Urinary bladder (tissue), 4 donors: ENCODE results near the gene GTF2F2. TPM values are rescaled to one million over a fixed set of nuclear protein-coding genes. Genes with fewer than 3 reads are reported as not detected.

Experiments
- DNase-seq: peaks from one replicate; pipeline ENCODE4 v3.0.0-alpha.2; 2015; ENCODE audit errors: extremely low spot score
- H3K27ac ChIP-seq: one replicate; pipeline ENCODE4 v1.5.1; 2013; ENCODE audit warnings: low read depth, mild to moderate bottlenecking, moderate library complexity
- H3K36me3 ChIP-seq: one replicate; pipeline ENCODE4 v1.6.1; 2013; ENCODE audit warnings: mild to moderate bottlenecking, moderate library complexity; ENCODE audit not compliant: insufficient read depth
- H3K4me1 ChIP-seq: one replicate; pipeline ENCODE4 v1.6.1; 2013; ENCODE audit warnings: mild to moderate bottlenecking, moderate library complexity; ENCODE audit not compliant: insufficient read depth
- H3K4me3 ChIP-seq: one replicate; pipeline ENCODE4 v1.5.1; 2013; ENCODE audit warnings: low read depth, low read length
- WGBS: extraction: QIAGEN DNeasy Blood & Tissue Kit; methylation state at CpG from one replicate; pipeline ENCODE4 v1.1.7; 2013; 5-methylcytosine and 5-hydroxymethylcytosine counted together
- polyA plus RNA-seq: library from polyadenylated mRNA; stranded (reverse); fragments of 200-250 nt; gene quantifications from one replicate; pipeline ENCODE4 v1.2.3, GENCODE V29; 2013
- total RNA-seq: library from RNA; depleted of rRNA; stranded (reverse); fragments of >200 nt; gene quantifications from one replicate; pipeline ENCODE4 v1.2.3, GENCODE V29; 2014
- donor health status: healthy with polysubstance abuse.
- donor health status: healthy.

The GTF2F2 gene
- total and polyA plus RNA-seq, 2 donors = 21.3 to 30.7 TPM

DNA sequence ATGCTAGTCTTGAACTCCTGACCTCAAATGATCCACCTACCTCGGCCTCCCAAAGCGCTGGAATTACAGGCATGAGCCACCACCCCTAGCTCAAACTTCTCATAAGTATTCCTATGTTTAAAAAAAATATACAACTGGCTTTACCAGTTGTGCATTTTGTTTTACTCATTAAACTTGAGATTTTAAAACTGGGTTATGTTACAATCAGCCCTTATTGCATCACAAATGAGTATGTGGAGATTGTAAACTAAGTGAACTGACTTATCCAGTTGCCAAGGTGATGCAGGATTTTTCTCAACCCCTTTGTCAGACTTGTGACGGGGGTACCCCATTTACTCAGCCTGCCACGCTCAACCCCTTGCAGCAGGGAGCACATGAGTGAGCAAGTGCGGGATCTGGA is 14.4 kb upstream of the GTF2F2 start:
- WGBS = 84% methylated on average over 5 of the region's 5 CpGs
- no peak for DNase-seq
- Histone ChIP-seq H3K36me3 (no peaks in the 10 kb centered on the region), H3K27ac (no peak overlapping the region), H3K4me3 (no peak overlapping the region), H3K4me1 (no peaks in the 10 kb centered on the region)

DNA sequence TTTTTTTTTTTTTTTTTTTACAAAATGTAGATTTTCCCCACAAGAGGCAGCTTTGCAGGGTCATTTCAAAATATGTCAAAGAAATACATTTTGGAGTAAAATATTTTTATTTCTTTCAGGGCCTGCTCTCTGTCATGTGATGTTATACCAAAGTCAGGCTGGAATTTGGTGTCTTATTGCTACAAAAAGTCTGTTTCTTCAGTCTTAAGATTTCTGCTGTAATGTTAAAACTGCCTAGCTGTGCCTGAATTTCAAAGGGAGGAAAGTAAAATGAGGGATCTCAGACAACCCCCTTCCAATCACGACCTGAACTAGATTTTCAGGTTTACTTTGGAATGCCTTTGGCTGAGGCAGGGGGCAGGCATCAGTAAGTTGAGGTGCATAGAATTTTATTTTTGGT is 12.8 kb upstream of the GTF2F2 start:
- Histone ChIP-seq H3K4me1 (no peaks in the 10 kb centered on the region), H3K27ac (no peak overlapping the region), H3K36me3 (no peaks in the 10 kb centered on the region), H3K4me3 (no peak overlapping the region)
- 32% methylated on average over 1 of the region's 1 CpG for WGBS
- no peak for DNase-seq

DNA sequence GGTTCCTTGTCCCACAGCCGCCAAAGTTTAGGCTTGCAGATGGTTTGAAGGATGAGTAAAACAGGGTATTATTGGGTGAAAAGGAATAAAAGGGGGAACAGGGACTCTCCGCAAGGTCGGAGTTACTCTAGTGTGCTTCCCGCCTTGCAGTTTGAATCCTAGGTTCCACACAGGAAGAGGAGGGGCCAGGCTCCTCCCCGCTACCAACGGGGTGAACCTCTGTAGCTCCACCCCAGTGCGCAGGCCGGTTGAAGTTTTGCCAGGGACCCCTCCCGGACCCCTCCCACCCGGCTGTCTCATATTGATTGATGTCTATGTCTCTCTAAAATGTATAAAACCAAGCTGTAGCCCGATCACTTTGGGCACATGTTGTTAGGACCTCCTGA is 11.6 kb upstream of the GTF2F2 start:
- no peak for DNase-seq
- no peak overlapping the region for H3K27ac ChIP-seq
- no peaks in the 10 kb centered on the region for H3K4me1 ChIP-seq
- 50% methylated on average over 11 of the region's 11 CpGs for WGBS
- H3K4me3 ChIP-seq = no peak overlapping the region
- no peaks in the 10 kb centered on the region for H3K36me3 ChIP-seq

GRCh38 chr13:45109102-45109720 is 11.1 kb upstream of the GTF2F2 start:
- no peak overlapping the region for H3K27ac ChIP-seq
- H3K36me3 ChIP-seq = no peaks in the 10 kb centered on the region
- DNase-seq = no peak
- WGBS = 68% methylated on average over 5 of the region's 5 CpGs
- no peaks in the 10 kb centered on the region for H3K4me1 ChIP-seq
- H3K4me3 ChIP-seq = no peak overlapping the region

DNA sequence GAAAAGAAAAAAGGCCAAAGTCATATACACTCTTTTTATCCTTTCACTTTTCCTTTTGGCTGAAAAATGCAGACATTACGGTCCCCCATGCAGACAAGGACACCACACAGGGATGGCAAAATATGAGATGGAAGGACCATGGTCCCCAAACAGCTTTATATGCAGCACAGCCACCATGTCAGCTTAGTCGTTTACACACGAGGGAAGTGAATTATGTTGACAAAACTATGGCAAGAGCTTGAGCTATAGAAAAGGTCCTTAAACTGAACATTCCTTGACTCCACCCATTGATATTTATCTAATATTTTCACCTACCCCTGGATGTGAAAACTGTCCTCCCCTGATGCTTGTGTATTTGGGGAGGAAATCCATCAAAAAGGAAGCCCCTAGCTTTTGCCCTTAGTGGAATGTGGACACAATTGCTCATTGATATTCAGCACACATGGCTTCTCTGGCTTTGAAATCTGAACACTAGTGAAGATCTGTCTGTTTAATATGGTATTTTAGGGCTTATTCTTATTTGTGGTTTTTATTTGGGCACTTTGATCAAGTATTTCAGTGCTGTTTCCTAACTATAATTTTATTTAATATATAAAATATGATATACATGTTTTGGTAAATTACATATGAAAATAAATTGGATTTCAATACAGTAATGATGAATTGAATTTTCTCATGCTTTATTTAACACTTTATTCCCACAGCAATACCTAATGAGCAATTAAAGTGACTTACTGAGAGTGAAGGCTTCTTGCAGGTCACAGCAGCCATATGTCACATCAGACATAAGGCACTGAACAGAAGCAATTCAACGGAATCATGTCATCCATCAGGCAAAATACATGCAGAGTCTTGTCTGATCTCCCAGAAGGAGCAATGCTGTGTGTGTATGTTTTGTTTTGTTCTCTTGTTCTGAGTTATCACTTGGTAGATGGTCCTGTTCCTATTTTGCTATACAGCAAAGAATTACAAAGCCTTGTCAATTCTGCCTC is 6.8 kb upstream of the GTF2F2 start:
- 66% methylated on average over 4 of the region's 4 CpGs for WGBS
- Histone ChIP-seq H3K4me1 (no peaks in the 10 kb centered on the region), H3K27ac (no peak overlapping the region), H3K36me3 (no peaks in the 10 kb centered on the region), H3K4me3 (no peak overlapping the region)
- DNase-seq = no peak

DNA sequence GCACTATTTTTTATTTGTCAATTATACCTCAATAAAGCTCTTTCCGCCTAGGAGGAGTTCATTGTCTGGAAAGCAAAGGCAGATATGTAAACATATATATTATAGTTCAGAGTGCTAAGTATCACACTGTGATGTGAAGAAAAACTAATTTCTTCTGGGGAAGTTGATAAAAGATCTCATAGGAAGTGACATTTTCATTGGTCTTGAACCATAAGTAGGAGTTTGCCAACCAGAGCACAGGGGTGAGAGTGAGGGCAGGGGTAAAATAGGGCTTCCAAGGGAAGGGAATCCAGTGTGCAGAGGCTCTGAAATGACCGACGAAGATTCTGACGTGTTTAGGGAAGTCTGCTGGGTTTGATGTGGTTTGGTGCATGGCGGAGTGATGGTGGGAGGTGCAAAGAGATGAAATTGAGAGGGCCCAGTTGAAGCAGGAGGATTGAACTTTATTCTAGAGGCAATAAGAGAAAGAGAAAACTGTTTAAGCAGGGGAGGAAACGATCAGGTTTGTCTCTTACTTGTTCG is 780 bp upstream of the GTF2F2 start:
- H3K4me3 ChIP-seq = peak overlapping the region; percentile 72
- no peak overlapping the region for H3K27ac ChIP-seq
- peaks cover 3% of the 10 kb centered on the region for H3K4me1 ChIP-seq
- no peaks in the 10 kb centered on the region for H3K36me3 ChIP-seq
- no peak for DNase-seq
- WGBS = 11% methylated on average over 7 of the region's 7 CpGs

- WGBS = 11% methylated on average over 13 of the region's 13 CpGs
- H3K27ac ChIP-seq = no peak overlapping the region
- peaks cover 3% of the 10 kb centered on the region for H3K4me1 ChIP-seq
- no peak for DNase-seq
- no peaks in the 10 kb centered on the region for H3K36me3 ChIP-seq
- H3K4me3 ChIP-seq = peak overlapping the region; percentile 72
Observed at GRCh38 chr13:45120967-45121831, 889 bp downstream of the GTF2F2 start.

GRCh38 chr13:45122941-45123340 is 2.6 kb downstream of the GTF2F2 start:
- Histone ChIP-seq H3K27ac (no peak overlapping the region), H3K36me3 (no peaks in the 10 kb centered on the region), H3K4me1 (peaks cover 3% of the 10 kb centered on the region), H3K4me3 (no peak overlapping the region)
- WGBS = 91% methylated on average over 6 of the region's 6 CpGs
- no peak for DNase-seq

DNA sequence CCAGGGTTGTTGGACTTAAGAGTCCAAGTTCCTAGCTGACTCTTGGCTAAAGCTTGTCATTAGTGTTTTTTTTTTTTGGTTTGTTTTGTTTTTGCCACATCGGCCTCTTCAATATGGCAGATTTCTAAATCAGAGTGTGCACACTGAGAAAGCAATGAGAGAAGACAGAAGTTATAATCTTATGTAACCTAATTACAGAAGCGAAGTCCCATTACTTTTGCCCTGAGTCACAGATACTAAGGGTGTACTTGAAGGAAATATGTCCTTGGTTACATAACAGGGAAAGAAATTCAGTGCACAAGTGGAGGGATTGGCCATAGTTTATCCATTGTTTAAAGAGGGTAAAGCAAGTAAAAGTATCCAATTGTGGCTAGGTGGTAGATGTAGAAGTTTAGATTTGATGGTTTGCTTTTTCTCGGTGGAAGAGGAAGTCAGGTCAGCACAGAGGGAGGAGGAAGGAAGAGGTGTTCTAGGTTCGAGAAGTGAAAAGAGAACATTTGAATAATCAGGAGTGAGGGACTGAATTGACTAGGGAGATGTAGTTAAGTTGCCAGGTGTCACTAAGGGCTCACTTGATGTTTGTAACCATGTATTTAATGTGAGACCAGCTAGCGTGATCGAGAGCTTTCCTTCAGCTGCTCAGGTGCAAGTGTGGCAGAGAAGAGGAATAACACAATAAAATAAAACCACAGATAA is 12.2 kb downstream of the GTF2F2 start:
- H3K4me3 ChIP-seq = no peak overlapping the region
- H3K27ac ChIP-seq = no peak overlapping the region
- no peaks in the 10 kb centered on the region for H3K36me3 ChIP-seq
- DNase-seq = no peak
- H3K4me1 ChIP-seq = no peaks in the 10 kb centered on the region
- WGBS = 94% methylated on average over 6 of the region's 6 CpGs

DNA sequence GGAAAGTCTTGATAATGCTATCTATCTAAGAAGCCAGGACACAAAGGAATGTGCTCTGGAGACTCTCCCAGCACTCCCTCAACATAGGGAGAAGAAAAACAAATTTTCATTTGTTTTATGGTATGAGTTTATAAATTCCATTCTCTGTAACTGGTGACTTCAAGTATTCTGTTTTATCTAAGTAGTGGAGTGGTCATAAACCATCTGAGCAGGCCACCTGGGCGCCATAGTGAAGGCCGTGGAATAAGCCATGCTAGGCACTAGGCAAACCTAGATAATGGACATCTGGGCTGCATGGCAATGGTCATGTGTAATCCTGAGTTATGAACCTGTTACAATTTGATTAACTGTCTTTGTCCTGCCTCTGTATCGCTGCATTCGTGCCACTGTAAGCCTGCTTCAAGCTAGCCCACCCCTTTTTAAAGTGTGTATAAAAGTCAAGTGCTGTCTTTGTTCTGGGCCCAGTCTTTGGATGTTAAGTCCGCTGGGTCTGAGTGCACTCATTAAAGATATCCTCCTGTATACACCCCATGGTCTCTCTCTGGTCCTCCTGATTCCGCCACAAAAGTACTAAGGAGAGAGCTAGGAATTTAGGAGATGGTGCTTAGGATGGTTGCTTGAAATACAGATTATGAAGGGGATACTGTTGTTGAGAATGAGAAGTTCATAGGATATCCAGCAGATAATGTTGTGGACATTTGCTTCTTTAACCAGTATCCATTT is 13.2 kb downstream of the GTF2F2 start:
- Histone ChIP-seq H3K27ac (no peak overlapping the region), H3K4me3 (no peak overlapping the region), H3K4me1 (no peaks in the 10 kb centered on the region), H3K36me3 (no peaks in the 10 kb centered on the region)
- 82% methylated on average over 6 of the region's 6 CpGs for WGBS
- DNase-seq = no peak

DNA sequence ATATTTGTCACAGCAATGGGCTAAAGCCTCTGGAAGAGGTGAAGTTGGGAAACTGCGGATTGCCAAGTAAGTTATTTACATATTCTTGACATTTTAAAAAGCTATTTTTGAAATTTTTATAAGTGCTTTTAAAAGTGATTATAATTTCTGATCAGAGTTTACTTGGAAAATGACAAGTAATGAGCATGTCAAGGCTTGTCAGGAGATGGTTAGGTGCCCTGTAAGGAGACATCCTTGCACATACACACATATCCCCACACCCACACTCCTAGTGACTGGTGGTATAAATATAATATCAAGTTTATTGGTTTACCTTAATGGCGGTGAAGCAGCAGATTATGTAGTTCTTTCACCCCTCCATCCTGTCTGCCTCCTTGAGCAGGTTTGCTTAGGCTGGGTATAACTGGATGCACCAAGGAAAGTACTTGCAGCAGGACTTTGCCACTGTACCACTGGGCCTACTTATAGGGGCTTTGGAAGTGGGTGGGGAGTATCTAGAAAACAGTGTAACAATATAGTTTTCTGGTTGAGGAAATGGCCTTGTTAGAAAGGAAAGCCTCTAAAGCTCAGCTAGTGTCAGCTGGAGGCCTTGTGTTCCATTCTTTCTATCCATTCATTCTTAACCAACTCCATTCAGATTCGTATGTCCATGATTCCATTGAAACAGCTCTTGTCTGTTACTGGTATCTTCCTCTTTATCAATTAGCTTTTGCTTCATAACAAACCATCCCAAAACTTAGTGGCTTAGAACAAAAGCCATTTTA is 16.6 kb downstream of the GTF2F2 start:
- no peaks in the 10 kb centered on the region for H3K4me1 ChIP-seq
- WGBS = 82% methylated on average over 3 of the region's 3 CpGs
- H3K27ac ChIP-seq = no peak overlapping the region
- DNase-seq = no peak
- no peaks in the 10 kb centered on the region for H3K36me3 ChIP-seq
- no peak overlapping the region for H3K4me3 ChIP-seq

DNA sequence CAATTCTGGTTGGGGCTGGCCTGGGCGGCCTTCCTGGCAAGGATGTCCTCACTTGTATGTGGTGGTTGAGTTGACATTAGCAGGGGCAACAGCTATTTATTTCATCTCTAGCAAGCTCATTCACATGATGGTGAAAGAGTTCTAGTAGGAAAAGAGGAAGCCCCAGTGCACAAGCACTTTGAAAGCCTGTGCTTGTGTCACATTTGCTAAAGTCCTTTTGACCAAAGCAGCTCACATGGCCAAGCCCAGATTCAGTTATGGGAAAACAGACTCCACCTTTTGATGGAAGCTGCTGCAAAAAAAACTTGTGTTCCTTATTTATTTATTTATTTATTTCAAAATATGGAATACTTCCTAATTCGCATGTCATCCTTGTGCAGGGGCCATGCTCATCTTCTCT is 17.2 kb downstream of the GTF2F2 start:
- Histone ChIP-seq H3K4me1 (no peaks in the 10 kb centered on the region), H3K4me3 (no peak overlapping the region), H3K27ac (no peak overlapping the region), H3K36me3 (no peaks in the 10 kb centered on the region)
- DNase-seq = no peak
- WGBS = 95% methylated on average over 2 of the region's 2 CpGs
